Activated naive CD8-positive, alpha-beta T cell treated with anti-CD3 and anti-CD28 coated beads, Interleukin-2, amount 50 U/mL, for 24 hours (primary cell): Measurements from ENCODE around the gene NMNAT2.
"Not testable (repeated sequence)": the region's sequence is repeated elsewhere in the genome, so short reads cannot be mapped to it uniquely, and the experiment has no call there.

ENCODE experiments used
- ATAC-seq: fragments of 150-1000 bp; cut with Tn5 transposase; one replicate; pipeline ENCODE4 v1.10.0; 2021
- DNase-seq: peaks from one replicate; pipeline ENCODE4 v3.0.0; 2021
- H3K27ac Mint-ChIP-seq: one replicate; pipeline ENCODE4 v1.8.0; 2021; ENCODE audit warnings: mild to moderate bottlenecking, mixed read lengths
- H3K27me3 Mint-ChIP-seq: one replicate; pipeline ENCODE4 v1.8.0; 2021; ENCODE audit warnings: mixed read lengths
- H3K36me3 Mint-ChIP-seq: one replicate; pipeline ENCODE4 v1.8.0; 2021; ENCODE audit warnings: low read depth, mixed read lengths
- H3K4me1 Mint-ChIP-seq: one replicate; pipeline ENCODE4 v1.8.0; 2021; ENCODE audit warnings: mixed read lengths
- H3K4me3 Mint-ChIP-seq: one replicate; pipeline ENCODE4 v1.8.0; 2021; ENCODE audit warnings: mild to moderate bottlenecking, moderate library complexity, mixed read lengths
- H3K9me3 Mint-ChIP-seq: one replicate; pipeline ENCODE4 v1.8.0; 2021; ENCODE audit warnings: mixed read lengths

Gene NMNAT2

GRCh38 chr1:183435497-183435896, 17.3 kb upstream of the NMNAT2 start:
- no peak for DNase-seq
- Mint-ChIP-seq H3K4me3 (no peak overlapping the region), H3K36me3 (no peaks in the 10 kb centered on the region), H3K27ac (no peak overlapping the region), H3K27me3 (peaks cover 12% of the 10 kb centered on the region), H3K9me3 (no peaks in the 10 kb centered on the region), H3K4me1 (no peaks in the 10 kb centered on the region)
- ATAC-seq: no peak

GRCh38 chr1:183433703-183434102, 15.5 kb upstream of the NMNAT2 start:
- no peak for ATAC-seq
- Mint-ChIP-seq H3K27ac (no peak overlapping the region), H3K36me3 (no peaks in the 10 kb centered on the region), H3K9me3 (no peaks in the 10 kb centered on the region), H3K4me1 (no peaks in the 10 kb centered on the region), H3K4me3 (no peak overlapping the region), H3K27me3 (peaks cover 23% of the 10 kb centered on the region)
- no peak for DNase-seq

- Mint-ChIP-seq H3K4me1 (no peaks in the 10 kb centered on the region), H3K27ac (no peak overlapping the region), H3K36me3 (no peaks in the 10 kb centered on the region), H3K4me3 (no peak overlapping the region), H3K27me3 (peaks cover 21% of the 10 kb centered on the region), H3K9me3 (no peaks in the 10 kb centered on the region)
- no peak for ATAC-seq
- DNase-seq: no peak
These were observed 14.3 kb upstream of the NMNAT2 start for GRCh38 chr1:183432548-183432875.

- DNase-seq: no peak
- Mint-ChIP-seq H3K27ac (no peak overlapping the region), H3K4me3 (no peak overlapping the region), H3K4me1 (no peaks in the 10 kb centered on the region), H3K9me3 (no peaks in the 10 kb centered on the region), H3K27me3 (peaks cover 21% of the 10 kb centered on the region), H3K36me3 (no peaks in the 10 kb centered on the region)
- ATAC-seq: no peak
These were observed 13.8 kb upstream of the NMNAT2 start for GRCh38 chr1:183431840-183432547.

- H3K27ac Mint-ChIP-seq, ATAC-seq, H3K36me3 Mint-ChIP-seq, H3K4me3 Mint-ChIP-seq, DNase-seq, H3K9me3 Mint-ChIP-seq, H3K4me1 Mint-ChIP-seq: not testable (repeated sequence)
- H3K27me3 Mint-ChIP-seq: peaks cover 30% of the 10 kb centered on the region
These were observed 9.4 kb upstream of the NMNAT2 start for GRCh38 chr1:183427591-183427990.

GRCh38 chr1:183424691-183425090, 6.5 kb upstream of the NMNAT2 start:
- no peak overlapping the region for H3K27ac Mint-ChIP-seq
- H3K36me3 Mint-ChIP-seq: no peaks in the 10 kb centered on the region
- DNase-seq (no peak), ATAC-seq (no peak)
- H3K9me3 Mint-ChIP-seq: no peaks in the 10 kb centered on the region
- H3K4me1 Mint-ChIP-seq: no peaks in the 10 kb centered on the region
- H3K4me3 Mint-ChIP-seq: no peak overlapping the region
- peaks cover 43% of the 10 kb centered on the region for H3K27me3 Mint-ChIP-seq

- Mint-ChIP-seq H3K36me3 (no peaks in the 10 kb centered on the region), H3K27me3 (peaks cover 45% of the 10 kb centered on the region), H3K4me1 (peaks cover 2% of the 10 kb centered on the region), H3K4me3 (no peak overlapping the region), H3K27ac (no peak overlapping the region), H3K9me3 (no peaks in the 10 kb centered on the region)
- ATAC-seq (no peak), DNase-seq (no peak)
These were observed 5.4 kb upstream of the NMNAT2 start for GRCh38 chr1:183423541-183423940.

- Mint-ChIP-seq H3K9me3 (no peaks in the 10 kb centered on the region), H3K27ac (no peak overlapping the region), H3K27me3 (peaks cover 63% of the 10 kb centered on the region), H3K4me1 (peaks cover 24% of the 10 kb centered on the region), H3K4me3 (no peak overlapping the region), H3K36me3 (no peaks in the 10 kb centered on the region)
- ATAC-seq (no peak), DNase-seq (no peak)
These were observed 1.2 kb upstream of the NMNAT2 start for GRCh38 chr1:183419399-183419798.

GRCh38 chr1:183418696-183419095, 516 bp upstream of the NMNAT2 start:
- no peak for DNase-seq
- Mint-ChIP-seq H3K27me3 (peaks cover 70% of the 10 kb centered on the region), H3K4me3 (peak overlapping the region; percentile 62), H3K27ac (no peak overlapping the region), H3K36me3 (no peaks in the 10 kb centered on the region), H3K4me1 (peaks cover 24% of the 10 kb centered on the region), H3K9me3 (no peaks in the 10 kb centered on the region)
- no peak for ATAC-seq

GRCh38 chr1:183416850-183417771, 1.1 kb downstream of the NMNAT2 start:
- Mint-ChIP-seq H3K36me3 (no peaks in the 10 kb centered on the region), H3K27me3 (peaks cover 67% of the 10 kb centered on the region), H3K9me3 (no peaks in the 10 kb centered on the region), H3K4me3 (peak overlapping the region; percentile 68), H3K4me1 (peaks cover 24% of the 10 kb centered on the region), H3K27ac (no peak overlapping the region)
- DNase-seq (peak; percentile 50), ATAC-seq (peak; percentile 66)

GRCh38 chr1:183414365-183414764, 3.8 kb downstream of the NMNAT2 start:
- DNase-seq: no peak
- Mint-ChIP-seq H3K27ac (no peak overlapping the region), H3K36me3 (no peaks in the 10 kb centered on the region), H3K9me3 (no peaks in the 10 kb centered on the region), H3K4me1 (peaks cover 24% of the 10 kb centered on the region), H3K27me3 (peaks cover 51% of the 10 kb centered on the region), H3K4me3 (no peak overlapping the region)
- no peak for ATAC-seq

- ATAC-seq: no peak
- no peak for DNase-seq
- no peaks in the 10 kb centered on the region for H3K9me3 Mint-ChIP-seq
- H3K27ac Mint-ChIP-seq: no peak overlapping the region
- no peaks in the 10 kb centered on the region for H3K4me1 Mint-ChIP-seq
- no peaks in the 10 kb centered on the region for H3K36me3 Mint-ChIP-seq
- no peak overlapping the region for H3K4me3 Mint-ChIP-seq
- H3K27me3 Mint-ChIP-seq: peaks cover 34% of the 10 kb centered on the region
These were observed 7.1 kb downstream of the NMNAT2 start for GRCh38 chr1:183411091-183411490.

GRCh38 chr1:183407961-183408360, 10.2 kb downstream of the NMNAT2 start:
- no peak for DNase-seq
- Mint-ChIP-seq H3K9me3 (no peaks in the 10 kb centered on the region), H3K4me3 (no peak overlapping the region), H3K27ac (no peak overlapping the region), H3K4me1 (no peaks in the 10 kb centered on the region), H3K27me3 (peaks cover 35% of the 10 kb centered on the region), H3K36me3 (no peaks in the 10 kb centered on the region)
- ATAC-seq: no peak

GRCh38 chr1:183407474-183407873, 10.7 kb downstream of the NMNAT2 start:
- no peak overlapping the region for H3K27ac Mint-ChIP-seq
- H3K4me1 Mint-ChIP-seq: no peaks in the 10 kb centered on the region
- ATAC-seq (no peak), DNase-seq (no peak)
- H3K9me3 Mint-ChIP-seq: no peaks in the 10 kb centered on the region
- H3K27me3 Mint-ChIP-seq: peaks cover 35% of the 10 kb centered on the region
- no peak overlapping the region for H3K4me3 Mint-ChIP-seq
- no peaks in the 10 kb centered on the region for H3K36me3 Mint-ChIP-seq

GRCh38 chr1:183404476-183404875, 13.7 kb downstream of the NMNAT2 start:
- H3K36me3 Mint-ChIP-seq: no peaks in the 10 kb centered on the region
- H3K4me1 Mint-ChIP-seq: no peaks in the 10 kb centered on the region
- DNase-seq (no peak), ATAC-seq (no peak)
- no peaks in the 10 kb centered on the region for H3K9me3 Mint-ChIP-seq
- peaks cover 30% of the 10 kb centered on the region for H3K27me3 Mint-ChIP-seq
- H3K4me3 Mint-ChIP-seq: no peak overlapping the region
- no peak overlapping the region for H3K27ac Mint-ChIP-seq
